IPS-18c (cell line): Measurements from ENCODE around the gene AKAP13.
"Not testable (repeated sequence)": the region's sequence is repeated elsewhere in the genome, so short reads cannot be mapped to it uniquely, and the experiment has no call there.

Experiments used
- H3K4me3 ChIP-seq: 2 replicates; pipeline ENCODE4 v1.7.0; 2013; ENCODE audit warnings: low read depth, mild to moderate bottlenecking, low read length, moderate library complexity; ENCODE audit not compliant: insufficient read depth
- H3K9me3 ChIP-seq: one replicate; pipeline ENCODE4 v1.6.1; 2013; ENCODE audit warnings: mild to moderate bottlenecking, low read length, moderate library complexity; ENCODE audit not compliant: control insufficient read depth, insufficient read depth

AKAP13 gene

GRCh38 chr15:85380217-85380811 is at the start of gene AKAP13:
AKAP13 (plus strand) TSS chr15:85380603; CDS start chr15:85485721, 105,118 bp downstream.
- no peaks in the 10 kb centered on the region for H3K9me3 ChIP-seq
- peak within 1 kb of the TSS; percentile 82 for H3K4me3 ChIP-seq

- H3K4me3 ChIP-seq = no peak overlapping the region
- H3K9me3 ChIP-seq = no peaks in the 10 kb centered on the region
Measured at GRCh38 chr15:85330901-85331588, 49.4 kb upstream of the AKAP13 start.

GRCh38 chr15:85331655-85332285 is 48.6 kb upstream of the AKAP13 start:
- H3K9me3 ChIP-seq = no peaks in the 10 kb centered on the region
- H3K4me3 ChIP-seq = no peak overlapping the region

- H3K4me3 ChIP-seq = no peak overlapping the region
Measured at GRCh38 chr15:85333132-85333831, 47.1 kb upstream of the AKAP13 start.

GRCh38 chr15:85334241-85334640 is 46.2 kb upstream of the AKAP13 start:
- Histone ChIP-seq H3K9me3 (no peaks in the 10 kb centered on the region), H3K4me3 (no peak overlapping the region)

More at GRCh38 chr15:85333132-85333831, 47.1 kb upstream of the AKAP13 start:
- H3K9me3 ChIP-seq = no peaks in the 10 kb centered on the region

GRCh38 chr15:85335193-85335942 is 45.0 kb upstream of the AKAP13 start:
- Histone ChIP-seq H3K9me3 (no peaks in the 10 kb centered on the region), H3K4me3 (no peak overlapping the region)

GRCh38 chr15:85336880-85337279 is 43.5 kb upstream of the AKAP13 start:
- no peak overlapping the region for H3K4me3 ChIP-seq
- H3K9me3 ChIP-seq = no peaks in the 10 kb centered on the region

GRCh38 chr15:85337425-85338074 is 42.9 kb upstream of the AKAP13 start:
- Histone ChIP-seq H3K4me3 (no peak overlapping the region), H3K9me3 (no peaks in the 10 kb centered on the region)

- H3K9me3 ChIP-seq = no peaks in the 10 kb centered on the region
- no peak overlapping the region for H3K4me3 ChIP-seq
Measured at GRCh38 chr15:85340321-85340665, 40.1 kb upstream of the AKAP13 start.

- no peak overlapping the region for H3K4me3 ChIP-seq
Measured at GRCh38 chr15:85340852-85341251, 39.6 kb upstream of the AKAP13 start.

GRCh38 chr15:85342163-85342562 is 38.2 kb upstream of the AKAP13 start:
- H3K9me3 ChIP-seq, H3K4me3 ChIP-seq: not testable (repeated sequence)

More at GRCh38 chr15:85340852-85341251, 39.6 kb upstream of the AKAP13 start:
- no peaks in the 10 kb centered on the region for H3K9me3 ChIP-seq

GRCh38 chr15:85343443-85343842 is 37.0 kb upstream of the AKAP13 start:
- not testable (repeated sequence) for H3K4me3 ChIP-seq, H3K9me3 ChIP-seq

GRCh38 chr15:85344241-85344640 is 36.2 kb upstream of the AKAP13 start:
- H3K4me3 ChIP-seq, H3K9me3 ChIP-seq: not testable (repeated sequence)

- H3K9me3 ChIP-seq, H3K4me3 ChIP-seq: not testable (repeated sequence)
Measured at GRCh38 chr15:85344653-85345114, 35.7 kb upstream of the AKAP13 start.

GRCh38 chr15:85345196-85345918 is 35.0 kb upstream of the AKAP13 start:
- H3K4me3 ChIP-seq = not testable (repeated sequence)

GRCh38 chr15:85346462-85347084 is 33.8 kb upstream of the AKAP13 start:
- not testable (repeated sequence) for H3K9me3 ChIP-seq, H3K4me3 ChIP-seq

More at GRCh38 chr15:85345196-85345918, 35.0 kb upstream of the AKAP13 start:
- not testable (repeated sequence) for H3K9me3 ChIP-seq
